ENCODE measurements around the gene CHAF1A.

GRCh38 chr19:4354282-4354681, 48.2 kb upstream of the CHAF1A start:
- TF ChIP-seq CTCF (conservative IDR thresholded peaks at IDR 0.05; ENCODE audit: low read length) (no peak), EZH2phosphoT487 (IDR thresholded peaks at IDR 0.05; ENCODE audit: borderline replicate concordance) (no peak)
